ENCODE results near the gene CARMIL1. TPM values are rescaled to one million over a fixed set of nuclear protein-coding genes. Genes with fewer than 3 reads are reported as not detected.
"Not testable (repeated sequence)": the region's sequence is repeated elsewhere in the genome, so short reads cannot be mapped to it uniquely, and the experiment has no call there.

CARMIL1 gene
- total RNA-seq, 2 experiments from 2014 or later, result 3.9 to 4.7 TPM

DNA sequence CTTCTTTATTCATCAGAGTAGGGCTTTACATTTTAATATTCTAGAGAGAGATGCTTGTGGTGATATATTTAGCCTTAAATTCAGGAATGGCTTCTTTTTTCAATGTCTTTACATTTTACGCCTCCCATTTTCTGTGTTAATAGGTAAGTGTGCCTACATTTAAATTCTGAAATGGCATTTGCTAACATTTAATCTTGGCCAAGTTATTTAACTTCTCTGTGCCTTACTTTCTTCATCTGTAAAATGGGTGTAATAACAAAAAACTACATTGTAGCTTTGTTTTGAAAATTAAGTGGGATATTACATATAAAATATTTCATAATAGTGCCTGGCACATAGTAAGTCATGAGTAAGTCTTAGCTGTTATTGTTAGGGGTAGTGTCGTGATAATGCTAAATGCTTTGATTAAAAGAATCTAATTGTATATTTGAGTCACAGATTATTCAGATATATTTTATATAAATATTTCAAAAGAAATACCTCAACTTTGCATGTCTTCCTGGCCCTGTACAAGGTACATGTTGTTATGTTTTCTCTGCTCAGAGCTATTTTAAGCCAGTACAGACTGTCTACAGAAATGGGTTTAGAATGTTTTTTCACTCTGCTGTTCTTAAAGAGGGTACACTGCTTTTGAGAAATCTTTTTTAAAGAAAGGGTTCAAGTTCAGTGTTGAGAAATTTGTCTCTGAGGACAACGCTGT lies 18.8 kb downstream of the CARMIL1 start:
- TF ChIP-seq, protein P1, sequence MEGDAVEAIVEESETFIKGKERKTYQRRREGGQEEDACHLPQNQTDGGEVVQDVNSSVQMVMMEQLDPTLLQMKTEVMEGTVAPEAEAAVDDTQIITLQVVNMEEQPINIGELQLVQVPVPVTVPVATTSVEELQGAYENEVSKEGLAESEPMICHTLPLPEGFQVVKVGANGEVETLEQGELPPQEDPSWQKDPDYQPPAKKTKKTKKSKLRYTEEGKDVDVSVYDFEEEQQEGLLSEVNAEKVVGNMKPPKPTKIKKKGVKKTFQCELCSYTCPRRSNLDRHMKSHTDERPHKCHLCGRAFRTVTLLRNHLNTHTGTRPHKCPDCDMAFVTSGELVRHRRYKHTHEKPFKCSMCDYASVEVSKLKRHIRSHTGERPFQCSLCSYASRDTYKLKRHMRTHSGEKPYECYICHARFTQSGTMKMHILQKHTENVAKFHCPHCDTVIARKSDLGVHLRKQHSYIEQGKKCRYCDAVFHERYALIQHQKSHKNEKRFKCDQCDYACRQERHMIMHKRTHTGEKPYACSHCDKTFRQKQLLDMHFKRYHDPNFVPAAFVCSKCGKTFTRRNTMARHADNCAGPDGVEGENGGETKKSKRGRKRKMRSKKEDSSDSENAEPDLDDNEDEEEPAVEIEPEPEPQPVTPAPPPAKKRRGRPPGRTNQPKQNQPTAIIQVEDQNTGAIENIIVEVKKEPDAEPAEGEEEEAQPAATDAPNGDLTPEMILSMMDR (IDR thresholded peaks at IDR 0.05), result no peak
- no peak overlapping the region for H3K4me3 ChIP-seq (ENCODE audit: low read length)
- intact Hi-C loops (cut with DNase I, micrococcal nuclease), result no loop called here

DNA sequence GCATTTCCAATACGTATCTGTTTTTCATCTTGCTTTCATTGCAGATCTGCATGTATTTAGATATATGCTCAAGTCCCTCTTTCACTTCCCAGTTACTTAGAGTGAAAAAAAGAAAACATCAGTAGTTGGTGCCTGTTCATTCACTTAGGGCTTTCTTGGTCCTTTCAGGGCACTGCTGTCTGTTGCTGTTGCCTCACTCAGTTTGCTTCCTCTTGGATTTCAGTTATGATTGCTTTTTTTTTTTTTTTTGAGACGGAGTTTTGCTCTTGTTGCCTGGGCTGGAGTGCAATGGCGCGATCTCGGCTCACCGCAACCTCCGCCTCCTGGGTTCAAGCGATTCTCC lies 19.3 kb downstream of the CARMIL1 start:
- peaks cover 40% of the 10 kb centered on the region for H3K4me1 Mint-ChIP-seq (ENCODE audit: low read depth)
- H3K27me3 ChIP-seq (ENCODE audit: control insufficient read depth in 1 of 2, insufficient read depth in 2 of 2, low read length in 2 of 2); H3K9me3 ChIP-seq (ENCODE audit: control insufficient read depth in 1 of 2, insufficient read depth in 1 of 2, low read length in 2 of 2); H3K4me1 ChIP-seq (ENCODE audit: insufficient read depth, low read length); H3K36me3 ChIP-seq (ENCODE audit: insufficient read depth, low read length); DNase-seq; H3K27ac ChIP-seq (ENCODE audit: low read depth in 1 of 2, low read length in 2 of 2); intact Hi-C loops (cut with DNase I, micrococcal nuclease); H3K4me3 Mint-ChIP-seq; H3K9me3 Mint-ChIP-seq; H3K27me3 Mint-ChIP-seq; ATAC-seq (ENCODE audit: poor library complexity); CTCF ChIA-PET; H3K4me3 ChIP-seq (ENCODE audit: low read length); H3K27ac Mint-ChIP-seq; H3K36me3 Mint-ChIP-seq (ENCODE audit: low read depth): not testable (repeated sequence)
- POLR2A ChIA-PET, result interaction anchor here (0.7 kb wide), 1 partner anchor 336 kb away, joined by 3 read pairs; no protein-coding TSS in a partner anchor

More for the DNA sequence above, 18.8 kb downstream of the CARMIL1 start:
- DNase-seq (no peak), ATAC-seq (ENCODE audit: poor library complexity) (no peak)
- POLR2A ChIA-PET, result interaction anchor here (0.5 to 0.7 kb wide), 2 partner anchors 225 to 336 kb away, joined by 3 read pairs; no protein-coding TSS in a partner anchor
- H3K27ac Mint-ChIP-seq, result no peak overlapping the region
- Histone ChIP-seq H3K36me3 (ENCODE audit: insufficient read depth, low read length) (no peaks in the 10 kb centered on the region), H3K4me1 (ENCODE audit: insufficient read depth, low read length) (peaks cover 2% of the 10 kb centered on the region), H3K27ac (ENCODE audit: low read depth in 1 of 2, low read length in 2 of 2) (no peak overlapping the region), H3K9me3 (ENCODE audit: control insufficient read depth in 1 of 2, insufficient read depth in 1 of 2, low read length in 2 of 2) (no peaks in the 10 kb centered on the region), H3K27me3 (ENCODE audit: control insufficient read depth in 1 of 2, insufficient read depth in 2 of 2, low read length in 2 of 2) (no peaks in the 10 kb centered on the region)
- peaks cover 40% of the 10 kb centered on the region for H3K4me1 Mint-ChIP-seq (ENCODE audit: low read depth)
- H3K36me3 Mint-ChIP-seq (ENCODE audit: low read depth), result no peaks in the 10 kb centered on the region
- no peak overlapping the region for H3K4me3 Mint-ChIP-seq
- CTCF ChIA-PET, result no interaction called here
- H3K27me3 Mint-ChIP-seq, result no peaks in the 10 kb centered on the region
- H3K9me3 Mint-ChIP-seq, result no peaks in the 10 kb centered on the region

DNA sequence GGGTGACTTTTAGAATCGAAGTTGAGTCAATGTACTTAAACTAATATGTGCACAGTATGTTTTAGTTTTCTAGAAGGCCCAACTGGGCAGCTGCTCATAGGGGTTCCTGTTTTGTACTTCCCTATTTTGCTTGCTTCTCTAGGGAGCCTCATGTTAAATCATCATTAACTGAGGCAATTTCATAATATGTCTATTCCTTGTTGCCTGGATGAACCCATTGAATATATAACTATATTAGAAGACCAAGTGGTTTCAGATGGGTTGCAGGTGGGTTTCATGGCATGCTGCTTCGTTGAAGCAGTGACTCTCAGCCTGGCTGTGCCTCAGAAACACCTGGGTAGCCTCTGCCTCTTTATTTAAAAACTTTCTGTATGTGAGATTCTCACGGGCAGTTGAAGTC lies 22.2 kb downstream of the CARMIL1 start:
- DNase-seq (peak in 1 of 14 experiments; percentile 11), ATAC-seq (ENCODE audit: poor library complexity) (no peak)
- no peak overlapping the region for H3K27ac Mint-ChIP-seq
- ChIA-PET CTCF (interaction anchor here (1.0 kb wide), 1 partner anchor 22 kb away, joined by 3 read pairs; the partner anchor contains the start of gene CARMIL1), POLR2A (no interaction called here)
- no peak overlapping the region for H3K4me3 ChIP-seq (ENCODE audit: low read length)
- H3K27me3 Mint-ChIP-seq, result no peaks in the 10 kb centered on the region
- no peaks in the 10 kb centered on the region for H3K4me1 ChIP-seq (ENCODE audit: insufficient read depth, low read length)
- no peak overlapping the region for H3K27ac ChIP-seq (ENCODE audit: low read depth in 1 of 2, low read length in 2 of 2)
- H3K9me3 Mint-ChIP-seq, result no peaks in the 10 kb centered on the region
- peaks cover 37% of the 10 kb centered on the region for H3K4me1 Mint-ChIP-seq (ENCODE audit: low read depth)
- TF ChIP-seq, protein P1 (IDR thresholded peaks at IDR 0.05), result no peak
- H3K36me3 ChIP-seq (ENCODE audit: insufficient read depth, low read length), result no peaks in the 10 kb centered on the region
- no peaks in the 10 kb centered on the region for H3K9me3 ChIP-seq (ENCODE audit: control insufficient read depth in 1 of 2, insufficient read depth in 1 of 2, low read length in 2 of 2)
- intact Hi-C loops (cut with DNase I, micrococcal nuclease), result no loop called here
- no peaks in the 10 kb centered on the region for H3K36me3 Mint-ChIP-seq (ENCODE audit: low read depth)
- no peaks in the 10 kb centered on the region for H3K27me3 ChIP-seq (ENCODE audit: control insufficient read depth in 1 of 2, insufficient read depth in 2 of 2, low read length in 2 of 2)
- no peak overlapping the region for H3K4me3 Mint-ChIP-seq

DNA sequence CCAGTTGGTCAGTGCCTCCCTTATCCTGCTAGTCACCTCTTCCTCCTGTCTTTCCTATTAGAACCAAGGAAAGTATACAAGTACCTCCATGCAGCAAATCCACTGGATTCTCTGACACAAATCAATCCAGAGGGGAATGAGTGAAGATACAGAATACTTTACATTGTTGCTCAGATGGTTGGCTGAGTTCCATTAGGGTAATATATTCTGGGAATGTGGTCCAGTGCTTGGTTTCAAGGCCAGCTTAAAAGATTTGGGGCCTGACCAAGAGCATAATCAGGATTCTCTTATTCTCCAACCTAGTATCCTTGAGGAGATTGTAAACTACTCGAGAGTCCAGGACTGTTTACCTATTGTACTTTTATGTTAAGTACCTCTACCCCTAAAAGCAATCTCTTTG lies 23.0 kb downstream of the CARMIL1 start:
- no peaks in the 10 kb centered on the region for H3K9me3 Mint-ChIP-seq
- ChIA-PET POLR2A (no interaction called here), CTCF (no interaction called here)
- H3K36me3 Mint-ChIP-seq (ENCODE audit: low read depth), result no peaks in the 10 kb centered on the region
- no peak overlapping the region for H3K27ac Mint-ChIP-seq
- Histone ChIP-seq H3K4me3 (ENCODE audit: low read length) (no peak overlapping the region), H3K27ac (ENCODE audit: low read depth in 1 of 2, low read length in 2 of 2) (no peak overlapping the region), H3K36me3 (ENCODE audit: insufficient read depth, low read length) (no peaks in the 10 kb centered on the region), H3K4me1 (ENCODE audit: insufficient read depth, low read length) (no peaks in the 10 kb centered on the region), H3K27me3 (ENCODE audit: control insufficient read depth in 1 of 2, insufficient read depth in 2 of 2, low read length in 2 of 2) (no peaks in the 10 kb centered on the region), H3K9me3 (ENCODE audit: control insufficient read depth in 1 of 2, insufficient read depth in 1 of 2, low read length in 2 of 2) (no peaks in the 10 kb centered on the region)
- DNase-seq (no peak), ATAC-seq (ENCODE audit: poor library complexity) (no peak)
- intact Hi-C loops (cut with DNase I, micrococcal nuclease), result no loop called here
- TF ChIP-seq, protein P1 (IDR thresholded peaks at IDR 0.05), result no peak
- no peaks in the 10 kb centered on the region for H3K27me3 Mint-ChIP-seq
- H3K4me3 Mint-ChIP-seq, result no peak overlapping the region
- H3K4me1 Mint-ChIP-seq (ENCODE audit: low read depth), result peaks cover 31% of the 10 kb centered on the region

Measured in CD4-positive, alpha-beta T cell (primary cell).